Loucy (cell line): Measurements from ENCODE around the gene GMCL2.

Experiments
- EZH2phosphoT487 ChIP-seq: fragments of 200-600 bp; IDR thresholded peaks from 2 replicates; pipeline ENCODE4 v1.6.1; 2018; ENCODE audit warnings: antibody characterized with exemption, mild to moderate bottlenecking, moderate library complexity, borderline replicate concordance
- TF ChIP-seq, protein P1 (sequence below): fragments of 200-600 bp; sonication (generic); conservative IDR thresholded peaks from 2 replicates; pipeline ENCODE4 v1.5.1; 2014; ENCODE audit warnings: mild to moderate bottlenecking, antibody characterized with exemption, low read length

DNA sequence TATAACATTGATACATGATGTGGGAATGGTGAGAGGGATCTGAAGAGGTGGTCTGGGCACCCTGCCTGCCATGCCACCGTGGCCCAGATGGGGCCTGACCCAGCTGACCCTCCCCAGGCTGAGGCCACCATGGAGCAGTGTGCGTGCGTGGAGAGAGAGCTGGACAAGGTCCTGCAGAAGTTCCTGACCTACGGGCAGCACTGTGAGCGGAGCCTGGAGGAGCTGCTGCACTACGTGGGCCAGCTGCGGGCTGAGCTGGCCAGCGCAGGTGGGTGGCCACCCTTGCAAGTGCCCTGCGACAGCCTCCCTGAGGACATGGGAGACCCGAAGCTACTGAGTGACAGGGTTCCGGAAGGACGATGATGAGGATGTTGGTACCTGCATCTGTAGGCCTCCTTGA lies 49.2 kb downstream of the GMCL2 start:
- TF ChIP-seq, protein P1, sequence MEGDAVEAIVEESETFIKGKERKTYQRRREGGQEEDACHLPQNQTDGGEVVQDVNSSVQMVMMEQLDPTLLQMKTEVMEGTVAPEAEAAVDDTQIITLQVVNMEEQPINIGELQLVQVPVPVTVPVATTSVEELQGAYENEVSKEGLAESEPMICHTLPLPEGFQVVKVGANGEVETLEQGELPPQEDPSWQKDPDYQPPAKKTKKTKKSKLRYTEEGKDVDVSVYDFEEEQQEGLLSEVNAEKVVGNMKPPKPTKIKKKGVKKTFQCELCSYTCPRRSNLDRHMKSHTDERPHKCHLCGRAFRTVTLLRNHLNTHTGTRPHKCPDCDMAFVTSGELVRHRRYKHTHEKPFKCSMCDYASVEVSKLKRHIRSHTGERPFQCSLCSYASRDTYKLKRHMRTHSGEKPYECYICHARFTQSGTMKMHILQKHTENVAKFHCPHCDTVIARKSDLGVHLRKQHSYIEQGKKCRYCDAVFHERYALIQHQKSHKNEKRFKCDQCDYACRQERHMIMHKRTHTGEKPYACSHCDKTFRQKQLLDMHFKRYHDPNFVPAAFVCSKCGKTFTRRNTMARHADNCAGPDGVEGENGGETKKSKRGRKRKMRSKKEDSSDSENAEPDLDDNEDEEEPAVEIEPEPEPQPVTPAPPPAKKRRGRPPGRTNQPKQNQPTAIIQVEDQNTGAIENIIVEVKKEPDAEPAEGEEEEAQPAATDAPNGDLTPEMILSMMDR: no peak
- no peak for TF ChIP-seq EZH2phosphoT487
